Islet precursor cell (in vitro differentiated cells): ENCODE data around the gene ESPN.
"Not testable (repeated sequence)": the region's sequence is repeated elsewhere in the genome, so short reads cannot be mapped to it uniquely, and the experiment has no call there.

Experiments used
- DNase-seq: peaks from one replicate; pipeline ENCODE4 v3.0.0-alpha.2; 2018

ESPN gene

GRCh38 chr1:6450005-6450450, 25.5 kb downstream of the ESPN start:
- no peak for DNase-seq

GRCh38 chr1:6450486-6450885, 25.9 kb downstream of the ESPN start:
- not testable (repeated sequence) for DNase-seq

- no peak for DNase-seq
These were observed 26.4 kb downstream of the ESPN start for GRCh38 chr1:6450943-6451373.

GRCh38 chr1:6453895-6454855, 29.6 kb downstream of the ESPN start:
- not testable (repeated sequence) for DNase-seq

GRCh38 chr1:6454856-6455751, 30.5 kb downstream of the ESPN start:
- peak; percentile 77 for DNase-seq

- not testable (repeated sequence) for DNase-seq
These were observed 31.4 kb downstream of the ESPN start for GRCh38 chr1:6455752-6456520.

GRCh38 chr1:6456800-6457466, 32.4 kb downstream of the ESPN start:
- no peak for DNase-seq

GRCh38 chr1:6459850-6460265, 35.3 kb downstream of the ESPN start:
- DNase-seq, result no peak

- DNase-seq, result no peak
These were observed 35.9 kb downstream of the ESPN start for GRCh38 chr1:6460301-6461050.

- no peak for DNase-seq
These were observed 36.5 kb downstream of the ESPN start for GRCh38 chr1:6461051-6461530.

GRCh38 chr1:6461538-6462411, 37.2 kb downstream of the ESPN start:
- no peak for DNase-seq

- DNase-seq, result no peak
These were observed 38.0 kb downstream of the ESPN start for GRCh38 chr1:6462412-6463119.

GRCh38 chr1:6463120-6463412, 38.5 kb downstream of the ESPN start:
- DNase-seq, result no peak

GRCh38 chr1:6464514-6464836, 39.9 kb downstream of the ESPN start:
- DNase-seq, result no peak

GRCh38 chr1:6464915-6465314, 40.3 kb downstream of the ESPN start:
- DNase-seq, result no peak

GRCh38 chr1:6465461-6466005, 41.0 kb downstream of the ESPN start:
- no peak for DNase-seq

- DNase-seq, result no peak
These were observed 41.4 kb downstream of the ESPN start, which contains the start of gene TNFRSF25 for GRCh38 chr1:6466023-6466422. TNFRSF25 (minus strand) TSS chr1:6466173; CDS start chr1:6466107, 66 bp downstream.

- no peak for DNase-seq
These were observed 42.2 kb downstream of the ESPN start for GRCh38 chr1:6466751-6467150.

GRCh38 chr1:6467224-6467623, 42.6 kb downstream of the ESPN start:
- DNase-seq, result no peak
